Measurements from ENCODE around the gene TBC1D1. TPM values are rescaled to one million over a fixed set of nuclear protein-coding genes. Genes with fewer than 3 reads are reported as not detected.

Gene TBC1D1
- total and polyA plus RNA-seq, 5 donors from 2014 or later = 12.3 to 48.2 (median 19.4) TPM

GRCh38 chr4:38152305-38152704 is 261.4 kb downstream of the TBC1D1 start:
- peaks cover 14 to 42% (median 26%) of the 10 kb centered on the region in 4 donors for H3K4me1 Mint-ChIP-seq
- Histone ChIP-seq H3K4me1 (ENCODE audit: control insufficient read depth, insufficient read depth, low read length, poor library complexity, severe bottlenecking) (peaks cover 27% of the 10 kb centered on the region), H3K36me3 (ENCODE audit: control insufficient read depth, insufficient read depth, low read length) (no peaks in the 10 kb centered on the region), H3K27ac (ENCODE audit: insufficient read depth, low read length, poor library complexity, severe bottlenecking) (no peak overlapping the region), H3K4me3 (ENCODE audit: low read depth, low read length) (no peak overlapping the region), H3K9me3 (ENCODE audit: control insufficient read depth in 2 of 2, low read length in 2 of 2) (no peaks in the 10 kb centered on the region), H3K27me3 (ENCODE audit: control insufficient read depth, insufficient read depth, low read length) (no peaks in the 10 kb centered on the region)
- ATAC-seq (ENCODE audit: low read depth in 2 of 2) (no peak), DNase-seq (no peak)
- H3K27ac Mint-ChIP-seq = peak overlapping the region in 2 of 3 donors; percentile 10 to 86
- H3K27me3 Mint-ChIP-seq = peaks cover 4% of the 10 kb centered on the region
- H3K4me3 Mint-ChIP-seq = no peak overlapping the region
- H3K36me3 Mint-ChIP-seq = no peaks in the 10 kb centered on the region
- H3K9me3 Mint-ChIP-seq = peaks cover 0 to 4% (median 0%) of the 10 kb centered on the region in 7 donors

- H3K27ac ChIP-seq (ENCODE audit: insufficient read depth, low read length, poor library complexity, severe bottlenecking) = no peak overlapping the region
- no peak overlapping the region for H3K4me3 Mint-ChIP-seq
- no peaks in the 10 kb centered on the region for H3K36me3 Mint-ChIP-seq
- peak overlapping the region in 2 of 3 donors; percentile 10 to 86 for H3K27ac Mint-ChIP-seq
- H3K27me3 Mint-ChIP-seq = peaks cover 4% of the 10 kb centered on the region
- DNase-seq = no peak
- ATAC-seq (ENCODE audit: low read depth in 2 of 2) = no peak
- H3K4me3 ChIP-seq (ENCODE audit: low read depth, low read length) = no peak overlapping the region
- peaks cover 27% of the 10 kb centered on the region for H3K4me1 ChIP-seq (ENCODE audit: control insufficient read depth, insufficient read depth, low read length, poor library complexity, severe bottlenecking)
- H3K9me3 ChIP-seq (ENCODE audit: control insufficient read depth in 2 of 2, low read length in 2 of 2) = no peaks in the 10 kb centered on the region
- no peaks in the 10 kb centered on the region for H3K27me3 ChIP-seq (ENCODE audit: control insufficient read depth, insufficient read depth, low read length)
- no peaks in the 10 kb centered on the region for H3K36me3 ChIP-seq (ENCODE audit: control insufficient read depth, insufficient read depth, low read length)
- peaks cover 14 to 42% (median 27%) of the 10 kb centered on the region in 4 donors for H3K4me1 Mint-ChIP-seq
- peaks cover 0 to 4% (median 0%) of the 10 kb centered on the region in 7 donors for H3K9me3 Mint-ChIP-seq
Measured at GRCh38 chr4:38152721-38153386, 262.0 kb downstream of the TBC1D1 start.

GRCh38 chr4:38153387-38153760 is 262.5 kb downstream of the TBC1D1 start:
- peaks cover 14 to 42% (median 29%) of the 10 kb centered on the region in 4 donors for H3K4me1 Mint-ChIP-seq
- no peak for DNase-seq
- H3K36me3 ChIP-seq (ENCODE audit: control insufficient read depth, insufficient read depth, low read length) = no peaks in the 10 kb centered on the region
- no peak overlapping the region for H3K4me3 ChIP-seq (ENCODE audit: low read depth, low read length)
- H3K27me3 ChIP-seq (ENCODE audit: control insufficient read depth, insufficient read depth, low read length) = no peaks in the 10 kb centered on the region
- H3K27ac Mint-ChIP-seq = peak overlapping the region in 1 of 3 donors; percentile 58
- no peak overlapping the region for H3K27ac ChIP-seq (ENCODE audit: insufficient read depth, low read length, poor library complexity, severe bottlenecking)
- peaks cover 0 to 4% (median 0%) of the 10 kb centered on the region in 7 donors for H3K9me3 Mint-ChIP-seq
- H3K27me3 Mint-ChIP-seq = peaks cover 4% of the 10 kb centered on the region
- H3K36me3 Mint-ChIP-seq = no peaks in the 10 kb centered on the region
- no peak overlapping the region for H3K4me3 Mint-ChIP-seq
- no peak for ATAC-seq (ENCODE audit: low read depth in 2 of 2)
- H3K4me1 ChIP-seq (ENCODE audit: control insufficient read depth, insufficient read depth, low read length, poor library complexity, severe bottlenecking) = peaks cover 27% of the 10 kb centered on the region
- no peaks in the 10 kb centered on the region for H3K9me3 ChIP-seq (ENCODE audit: control insufficient read depth in 2 of 2, low read length in 2 of 2)

GRCh38 chr4:38154252-38154651 is 263.4 kb downstream of the TBC1D1 start:
- Mint-ChIP-seq H3K9me3 (peaks cover 0 to 4% (median 0%) of the 10 kb centered on the region in 7 donors), H3K27me3 (peaks cover 4% of the 10 kb centered on the region), H3K36me3 (no peaks in the 10 kb centered on the region), H3K4me1 (peaks cover 14 to 48% (median 29%) of the 10 kb centered on the region in 4 donors), H3K27ac (peak overlapping the region; percentile 58 to 80 (median 63)), H3K4me3 (peak overlapping the region; percentile 30 to 72 (median 58))
- Histone ChIP-seq H3K9me3 (ENCODE audit: control insufficient read depth in 2 of 2, low read length in 2 of 2) (no peaks in the 10 kb centered on the region), H3K27me3 (ENCODE audit: control insufficient read depth, insufficient read depth, low read length) (no peaks in the 10 kb centered on the region), H3K36me3 (ENCODE audit: control insufficient read depth, insufficient read depth, low read length) (no peaks in the 10 kb centered on the region), H3K4me1 (ENCODE audit: control insufficient read depth, insufficient read depth, low read length, poor library complexity, severe bottlenecking) (peaks cover 27% of the 10 kb centered on the region), H3K27ac (ENCODE audit: insufficient read depth, low read length, poor library complexity, severe bottlenecking) (no peak overlapping the region), H3K4me3 (ENCODE audit: low read depth, low read length) (peak overlapping the region; percentile 10)
- DNase-seq = no peak
- no peak for ATAC-seq (ENCODE audit: low read depth in 2 of 2)

- DNase-seq (peak in 2 of 3 donors; percentile 24 to 90), ATAC-seq (ENCODE audit: low read depth in 2 of 2) (peak; percentile 72 to 76)
- Histone ChIP-seq H3K27ac (ENCODE audit: insufficient read depth, low read length, poor library complexity, severe bottlenecking) (peak overlapping the region; percentile 6), H3K36me3 (ENCODE audit: control insufficient read depth, insufficient read depth, low read length) (no peaks in the 10 kb centered on the region), H3K4me1 (ENCODE audit: control insufficient read depth, insufficient read depth, low read length, poor library complexity, severe bottlenecking) (peaks cover 27% of the 10 kb centered on the region), H3K27me3 (ENCODE audit: control insufficient read depth, insufficient read depth, low read length) (no peaks in the 10 kb centered on the region), H3K9me3 (ENCODE audit: control insufficient read depth in 2 of 2, low read length in 2 of 2) (no peaks in the 10 kb centered on the region), H3K4me3 (ENCODE audit: low read depth, low read length) (peak overlapping the region; percentile 54)
- no peaks in the 10 kb centered on the region for H3K36me3 Mint-ChIP-seq
- H3K4me1 Mint-ChIP-seq = peaks cover 14 to 53% (median 33%) of the 10 kb centered on the region in 4 donors
- peak overlapping the region; percentile 58 to 80 (median 63) for H3K27ac Mint-ChIP-seq
- H3K27me3 Mint-ChIP-seq = peaks cover 4% of the 10 kb centered on the region
- H3K4me3 Mint-ChIP-seq = peak overlapping the region; percentile 29 to 72 (median 58)
- peaks cover 0 to 4% (median 2%) of the 10 kb centered on the region in 7 donors for H3K9me3 Mint-ChIP-seq
Measured at GRCh38 chr4:38154681-38155588, 264.1 kb downstream of the TBC1D1 start.

GRCh38 chr4:38155589-38156294 is 264.9 kb downstream of the TBC1D1 start:
- peak in 1 of 2 donors; percentile 27 for ATAC-seq (ENCODE audit: low read depth in 2 of 2)

GRCh38 chr4:38157592-38157991 is 266.7 kb downstream of the TBC1D1 start:
- H3K4me1 ChIP-seq (ENCODE audit: control insufficient read depth, insufficient read depth, low read length, poor library complexity, severe bottlenecking) = peaks cover 42% of the 10 kb centered on the region
- no peak overlapping the region for H3K27ac ChIP-seq (ENCODE audit: insufficient read depth, low read length, poor library complexity, severe bottlenecking)
- peak overlapping the region in 1 of 3 donors; percentile 34 for H3K27ac Mint-ChIP-seq
- no peaks in the 10 kb centered on the region for H3K27me3 ChIP-seq (ENCODE audit: control insufficient read depth, insufficient read depth, low read length)
- H3K4me1 Mint-ChIP-seq = peaks cover 24 to 71% (median 48%) of the 10 kb centered on the region in 4 donors
- peaks cover 0 to 8% (median 2%) of the 10 kb centered on the region in 7 donors for H3K9me3 Mint-ChIP-seq
- no peak for DNase-seq
- no peaks in the 10 kb centered on the region for H3K36me3 ChIP-seq (ENCODE audit: control insufficient read depth, insufficient read depth, low read length)
- no peak overlapping the region for H3K4me3 Mint-ChIP-seq
- peaks cover 4% of the 10 kb centered on the region for H3K27me3 Mint-ChIP-seq
- no peaks in the 10 kb centered on the region for H3K9me3 ChIP-seq (ENCODE audit: control insufficient read depth in 2 of 2, low read length in 2 of 2)
- H3K36me3 Mint-ChIP-seq = no peaks in the 10 kb centered on the region
- H3K4me3 ChIP-seq (ENCODE audit: low read depth, low read length) = no peak overlapping the region
- no peak for ATAC-seq (ENCODE audit: low read depth in 2 of 2)

More at GRCh38 chr4:38155589-38156294, 264.9 kb downstream of the TBC1D1 start:
- Mint-ChIP-seq H3K4me3 (peak overlapping the region; percentile 47 to 77 (median 71)), H3K4me1 (peaks cover 16 to 59% (median 38%) of the 10 kb centered on the region in 4 donors), H3K27ac (peak overlapping the region; percentile 27 to 63 (median 58)), H3K27me3 (peaks cover 4% of the 10 kb centered on the region), H3K9me3 (peaks cover 0 to 4% (median 2%) of the 10 kb centered on the region in 7 donors), H3K36me3 (no peaks in the 10 kb centered on the region)
- Histone ChIP-seq H3K4me1 (ENCODE audit: control insufficient read depth, insufficient read depth, low read length, poor library complexity, severe bottlenecking) (peaks cover 33% of the 10 kb centered on the region), H3K27ac (ENCODE audit: insufficient read depth, low read length, poor library complexity, severe bottlenecking) (peak overlapping the region; percentile 6), H3K9me3 (ENCODE audit: control insufficient read depth in 2 of 2, low read length in 2 of 2) (no peaks in the 10 kb centered on the region), H3K36me3 (ENCODE audit: control insufficient read depth, insufficient read depth, low read length) (no peaks in the 10 kb centered on the region), H3K27me3 (ENCODE audit: control insufficient read depth, insufficient read depth, low read length) (no peaks in the 10 kb centered on the region), H3K4me3 (ENCODE audit: low read depth, low read length) (peak overlapping the region; percentile 10)
- no peak for DNase-seq
